Mucosa of rectum (tissue), 2 donors: Measurements from ENCODE around the gene NYAP1.
A peak's percentile ranks its signal among the peaks of the same experiment; 100 is the strongest.

Experiments
- H3K27ac ChIP-seq, 2 donors: one replicate each; pipeline ENCODE4 v1.7.0; 2013; ENCODE audit warnings: inconsistent platforms in 2 of 2, low read depth in 2 of 2, low read length in 2 of 2
- H3K27me3 ChIP-seq, 2 donors: one replicate each; pipeline ENCODE4 v1.7.0; 2013; ENCODE audit warnings: low read length in 2 of 2; ENCODE audit not compliant: control insufficient read depth in 2 of 2, insufficient read depth in 2 of 2
- H3K36me3 ChIP-seq, 2 donors: one replicate each; pipeline ENCODE4 v1.7.0; 2013; ENCODE audit warnings: low read length in 2 of 2; ENCODE audit not compliant: control insufficient read depth in 2 of 2, insufficient read depth in 2 of 2
- H3K4me1 ChIP-seq, 2 donors: one replicate each; pipeline ENCODE4 v1.7.0; 2013; ENCODE audit warnings: low read length in 2 of 2, mild to moderate bottlenecking in 1 of 2; ENCODE audit not compliant: control insufficient read depth in 2 of 2, insufficient read depth in 2 of 2
- H3K4me3 ChIP-seq, 2 donors: one replicate each; pipeline ENCODE4 v1.7.0; 2013; ENCODE audit warnings: low read length in 2 of 2
- H3K9ac ChIP-seq, 2 donors: one replicate each; pipeline ENCODE4 v1.7.0; 2013; ENCODE audit warnings: low read length in 2 of 2, low read depth in 1 of 2, mild to moderate bottlenecking in 1 of 2
- H3K9me3 ChIP-seq, 2 donors: one replicate each; pipeline ENCODE4 v1.7.0; 2013; ENCODE audit warnings: low read length in 2 of 2; ENCODE audit not compliant: control insufficient read depth in 2 of 2
- donor health status: healthy.
- donor health status: Normal muscosa, but diverticular disease.

NYAP1 gene

GRCh38 chr7:100544386-100544785 is 60.7 kb downstream of the NYAP1 start:
- peaks cover 4 to 8% of the 10 kb centered on the region in 2 donors for H3K36me3 ChIP-seq
- H3K27me3 ChIP-seq, result no peaks in the 10 kb centered on the region
- H3K9ac ChIP-seq, result peak overlapping the region; percentile 13 to 18
- peaks cover 56 to 61% of the 10 kb centered on the region in 2 donors for H3K4me1 ChIP-seq
- no peak overlapping the region for H3K4me3 ChIP-seq
- no peaks in the 10 kb centered on the region for H3K9me3 ChIP-seq
- peak overlapping the region; percentile 89 to 97 for H3K27ac ChIP-seq
